IPS-18a (cell line): Measurements from ENCODE around the gene FOXD4L1.
"Not testable (repeated sequence)": the region's sequence is repeated elsewhere in the genome, so short reads cannot be mapped to it uniquely, and the experiment has no call there.

Source experiments
- H3K27ac ChIP-seq: one replicate; pipeline ENCODE4 v1.5.1; 2013; ENCODE audit warnings: low read length
- H3K27me3 ChIP-seq: one replicate; pipeline ENCODE4 v1.6.1; 2013; ENCODE audit warnings: mild to moderate bottlenecking, low read length; ENCODE audit not compliant: control insufficient read depth, insufficient read depth
- H3K36me3 ChIP-seq: one replicate; pipeline ENCODE4 v1.6.1; 2013; ENCODE audit warnings: low read depth, low read length; ENCODE audit not compliant: control insufficient read depth
- H3K4me1 ChIP-seq: one replicate; pipeline ENCODE4 v1.6.1; 2013; ENCODE audit warnings: low read depth, low read length; ENCODE audit not compliant: control insufficient read depth
- H3K4me3 ChIP-seq: one replicate; pipeline ENCODE4 v1.5.1; 2013; ENCODE audit warnings: low read length
- H3K9ac ChIP-seq: one replicate; pipeline ENCODE4 v1.6.1; 2013; ENCODE audit warnings: mild to moderate bottlenecking, low read length, moderate library complexity
- H3K9me3 ChIP-seq: one replicate; pipeline ENCODE4 v1.6.1; 2013; ENCODE audit warnings: low read depth, low read length; ENCODE audit not compliant: control insufficient read depth

Gene FOXD4L1

DNA sequence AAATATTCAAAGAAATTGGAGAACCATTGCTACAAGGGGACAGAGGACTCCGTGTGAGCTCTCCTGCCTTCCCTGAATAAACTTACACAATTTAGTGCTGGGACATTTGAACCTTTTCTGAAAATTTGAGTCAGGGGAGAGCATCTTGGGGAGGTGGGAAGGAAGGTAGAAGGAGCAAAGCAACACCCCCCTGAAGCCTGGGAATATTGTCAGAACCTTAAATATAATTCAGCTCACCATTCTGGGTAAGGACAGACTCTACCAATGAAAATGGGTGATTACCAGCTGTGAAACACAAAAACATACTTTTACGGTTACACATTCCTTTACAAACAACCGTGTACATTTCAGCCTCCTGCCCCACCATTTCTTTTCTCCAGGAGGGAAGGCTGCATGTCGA, at the start of gene FOXD4L1:
Gene FOXD4L1, plus strand, starts transcription at position 301 of the 400 bp plus-strand sequence. CDS start 592 bp downstream, outside the sequence.
- H3K4me1 ChIP-seq, H3K36me3 ChIP-seq, H3K4me3 ChIP-seq, H3K9ac ChIP-seq, H3K9me3 ChIP-seq, H3K27ac ChIP-seq: not testable (repeated sequence)
- peaks cover 65% of the 10 kb centered on the region for H3K27me3 ChIP-seq

DNA sequence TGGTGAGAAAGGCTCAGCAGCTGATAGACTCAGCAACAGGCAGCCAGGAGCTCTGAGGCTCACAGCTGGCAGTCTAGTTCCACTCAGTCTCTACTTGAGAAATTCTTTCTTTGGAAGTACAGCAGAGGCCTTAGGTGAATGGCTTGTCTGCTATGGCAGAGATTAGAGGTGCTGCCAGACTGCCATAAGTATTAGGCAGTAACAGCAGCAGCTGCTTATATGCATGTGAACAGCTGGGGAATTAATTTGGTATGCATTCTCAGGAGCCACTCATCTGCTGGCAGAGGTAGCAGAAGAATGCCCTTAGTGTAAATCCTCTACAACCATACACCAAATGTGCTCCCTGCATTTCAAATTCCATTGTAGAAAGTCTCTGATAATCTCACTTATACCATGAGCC, 32.7 kb upstream of the FOXD4L1 start:
- not testable (repeated sequence) for H3K36me3 ChIP-seq, H3K27me3 ChIP-seq, H3K27ac ChIP-seq, H3K9ac ChIP-seq, H3K9me3 ChIP-seq, H3K4me1 ChIP-seq, H3K4me3 ChIP-seq

GRCh38 chr2:113476688-113477368, 21.6 kb upstream of the FOXD4L1 start:
- not testable (repeated sequence) for H3K9me3 ChIP-seq, H3K4me1 ChIP-seq, H3K27me3 ChIP-seq, H3K27ac ChIP-seq, H3K9ac ChIP-seq, H3K36me3 ChIP-seq
- peak overlapping the region; percentile 33 for H3K4me3 ChIP-seq

DNA sequence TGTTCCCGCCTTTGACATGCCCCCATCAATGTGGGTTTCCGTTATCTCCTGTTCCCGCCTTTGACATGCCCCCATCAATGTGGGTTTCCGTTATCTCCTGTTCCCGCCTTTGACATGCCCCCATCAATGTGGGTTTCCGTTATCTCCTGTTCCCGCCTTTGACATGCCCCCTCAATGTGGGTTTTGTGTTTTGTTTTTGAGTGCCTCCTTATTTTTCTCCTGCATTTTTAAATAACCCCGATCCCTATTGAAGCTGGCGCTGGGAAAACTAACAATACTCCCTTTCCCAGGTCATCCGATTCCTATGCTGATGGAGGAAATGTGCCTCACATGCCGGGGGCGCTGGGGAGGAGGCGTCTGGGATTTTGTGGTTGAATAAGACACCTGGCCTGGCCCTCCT, 1.9 kb upstream of the FOXD4L1 start:
- H3K27me3 ChIP-seq: peaks cover 47% of the 10 kb centered on the region
- H3K4me1 ChIP-seq, H3K36me3 ChIP-seq, H3K27ac ChIP-seq, H3K9me3 ChIP-seq, H3K9ac ChIP-seq, H3K4me3 ChIP-seq: not testable (repeated sequence)

GRCh38 chr2:113499019-113499885, 787 bp downstream of the FOXD4L1 start:
- not testable (repeated sequence) for H3K4me3 ChIP-seq, H3K36me3 ChIP-seq, H3K27ac ChIP-seq, H3K9me3 ChIP-seq, H3K9ac ChIP-seq, H3K4me1 ChIP-seq
- H3K27me3 ChIP-seq: peaks cover 74% of the 10 kb centered on the region

DNA sequence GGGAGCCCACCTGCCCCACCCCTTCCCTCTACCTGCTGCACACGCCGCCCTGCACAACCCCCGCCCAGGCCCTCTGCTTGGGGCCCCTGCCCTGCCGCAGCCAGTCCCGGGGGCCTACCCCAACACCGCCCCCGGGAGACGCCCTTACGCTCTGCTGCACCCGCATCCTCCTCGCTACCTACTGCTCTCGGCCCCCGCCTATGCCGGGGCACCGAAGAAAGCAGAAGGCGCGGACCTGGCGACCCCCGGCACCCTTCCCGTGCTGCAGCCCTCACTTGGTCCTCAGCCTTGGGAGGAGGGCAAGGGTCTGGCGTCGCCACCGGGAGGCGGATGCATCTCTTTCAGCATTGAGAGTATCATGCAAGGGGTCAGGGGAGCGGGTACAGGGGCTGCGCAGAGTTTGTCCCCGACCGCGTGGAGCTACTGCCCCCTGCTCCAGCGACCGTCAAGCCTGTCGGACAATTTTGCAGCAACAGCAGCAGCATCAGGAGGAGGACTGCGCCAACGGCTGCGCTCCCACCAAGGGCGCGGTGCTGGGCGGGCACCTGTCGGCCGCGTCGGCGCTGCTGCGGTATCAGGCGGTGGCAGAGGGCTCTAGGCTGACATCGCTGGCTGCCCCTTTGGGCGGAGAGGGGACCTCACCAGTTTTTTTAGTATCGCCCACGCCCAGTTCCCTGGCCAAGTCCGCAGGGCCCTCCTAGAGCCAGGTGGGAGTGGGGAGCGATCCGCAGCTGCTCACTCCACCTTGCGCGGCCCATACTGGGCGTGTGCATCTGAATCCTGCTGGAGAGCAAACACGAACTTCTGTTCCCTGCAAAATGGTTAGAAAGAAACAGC, 1.6 kb downstream of the FOXD4L1 start:
- not testable (repeated sequence) for H3K4me3 ChIP-seq, H3K36me3 ChIP-seq, H3K27ac ChIP-seq, H3K9ac ChIP-seq, H3K9me3 ChIP-seq, H3K4me1 ChIP-seq
- peaks cover 80% of the 10 kb centered on the region for H3K27me3 ChIP-seq

GRCh38 chr2:113500723-113501038, 2.2 kb downstream of the FOXD4L1 start:
- H3K4me3 ChIP-seq, H3K27ac ChIP-seq, H3K9ac ChIP-seq, H3K36me3 ChIP-seq, H3K4me1 ChIP-seq, H3K9me3 ChIP-seq: not testable (repeated sequence)
- H3K27me3 ChIP-seq: peaks cover 86% of the 10 kb centered on the region

DNA sequence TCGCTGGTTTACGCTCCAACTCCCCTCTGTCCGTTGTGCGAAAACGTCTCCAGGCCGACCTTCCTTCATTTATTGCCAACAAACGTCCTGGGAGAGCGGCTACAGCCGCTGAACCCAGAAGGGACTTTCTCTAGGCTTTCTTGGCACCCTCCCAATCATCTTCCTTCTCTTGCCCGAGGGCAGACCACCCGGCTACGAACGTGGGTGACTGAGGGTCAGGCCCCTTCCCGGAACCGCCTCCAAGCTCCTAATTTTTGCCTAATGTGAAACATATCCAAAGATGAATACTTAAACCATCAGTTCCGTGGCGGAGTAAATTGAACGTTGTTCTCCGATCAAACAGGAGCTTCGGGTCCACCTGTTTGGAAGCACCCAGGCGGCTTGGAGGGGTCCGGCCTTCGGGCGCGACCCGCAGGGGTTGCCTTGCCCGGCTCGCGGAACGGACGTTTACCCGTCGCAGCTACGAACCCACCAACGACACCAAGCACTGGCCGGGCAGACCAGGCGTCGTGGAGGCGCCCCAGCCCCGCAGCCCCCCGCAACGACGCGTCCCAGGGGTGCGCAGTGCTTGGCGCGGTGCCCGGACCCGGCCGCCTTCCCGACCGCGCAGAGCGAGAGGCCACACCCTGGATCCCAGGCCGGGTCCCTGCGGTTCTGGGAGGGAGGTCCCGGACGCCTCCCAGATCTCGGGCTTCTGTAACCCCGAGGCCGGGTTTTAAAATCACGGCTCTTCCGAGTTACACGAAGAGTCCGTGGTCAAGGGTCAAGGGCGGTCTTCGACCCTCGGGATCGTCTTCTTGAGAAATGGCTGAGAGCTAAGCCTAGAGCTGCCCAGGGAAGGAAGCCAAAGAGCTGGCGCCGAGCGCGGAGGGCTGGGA, 4.0 kb downstream of the FOXD4L1 start:
- H3K36me3 ChIP-seq, H3K27ac ChIP-seq, H3K4me1 ChIP-seq, H3K9ac ChIP-seq, H3K9me3 ChIP-seq: not testable (repeated sequence)
- peaks cover 91% of the 10 kb centered on the region for H3K27me3 ChIP-seq
- H3K4me3 ChIP-seq: peak overlapping the region; percentile 35

DNA sequence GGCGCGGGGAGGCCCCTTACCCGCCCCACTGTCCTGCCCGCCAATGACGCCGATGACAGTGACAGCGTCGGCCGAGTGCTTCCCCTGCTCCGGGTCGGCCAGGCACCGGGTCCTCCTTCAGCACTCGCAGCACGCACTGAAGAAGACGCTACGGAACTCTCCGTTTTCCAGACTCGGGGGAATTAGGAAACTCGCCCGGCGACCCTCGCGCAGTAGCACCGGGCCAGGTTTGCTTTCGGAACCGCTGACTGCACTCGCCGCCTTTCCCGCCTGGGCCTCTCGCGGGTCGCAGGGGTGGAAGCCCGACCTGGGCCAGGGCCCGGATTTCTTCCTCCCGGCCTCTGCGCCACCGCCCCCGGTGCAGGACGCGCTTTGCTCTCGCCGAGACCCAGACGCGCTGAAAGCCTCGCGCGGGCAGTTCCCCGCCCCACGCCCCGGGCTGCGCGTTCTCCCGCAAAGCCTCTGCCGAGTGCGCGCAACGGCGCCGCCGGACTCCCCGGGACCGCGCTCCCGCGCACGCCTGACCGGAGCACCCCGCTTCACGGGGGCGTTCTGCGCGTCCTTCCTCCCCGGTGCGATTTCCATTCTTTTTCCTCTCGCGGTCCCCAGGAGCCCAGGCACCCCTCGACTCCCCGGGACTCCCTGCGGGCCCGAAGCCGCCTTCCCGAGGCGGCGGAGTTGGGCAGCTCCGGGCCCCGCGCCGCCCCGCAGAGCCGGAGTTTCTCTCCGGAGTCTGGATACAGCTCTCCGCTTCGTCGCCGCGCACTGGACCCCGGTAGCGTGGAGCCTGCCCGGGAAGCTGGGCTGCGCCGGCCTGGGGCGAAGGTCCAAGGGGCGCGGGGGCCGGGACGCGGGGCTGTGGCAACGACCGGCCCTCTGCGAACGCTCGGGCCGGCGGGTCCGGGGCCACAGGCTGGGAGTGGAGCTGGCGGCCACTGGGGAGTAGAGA, 4.9 kb downstream of the FOXD4L1 start:
- Histone ChIP-seq H3K27me3 (peaks cover 92% of the 10 kb centered on the region), H3K4me3 (peak overlapping the region; percentile 35)
- H3K9me3 ChIP-seq, H3K9ac ChIP-seq, H3K27ac ChIP-seq, H3K4me1 ChIP-seq, H3K36me3 ChIP-seq: not testable (repeated sequence)

DNA sequence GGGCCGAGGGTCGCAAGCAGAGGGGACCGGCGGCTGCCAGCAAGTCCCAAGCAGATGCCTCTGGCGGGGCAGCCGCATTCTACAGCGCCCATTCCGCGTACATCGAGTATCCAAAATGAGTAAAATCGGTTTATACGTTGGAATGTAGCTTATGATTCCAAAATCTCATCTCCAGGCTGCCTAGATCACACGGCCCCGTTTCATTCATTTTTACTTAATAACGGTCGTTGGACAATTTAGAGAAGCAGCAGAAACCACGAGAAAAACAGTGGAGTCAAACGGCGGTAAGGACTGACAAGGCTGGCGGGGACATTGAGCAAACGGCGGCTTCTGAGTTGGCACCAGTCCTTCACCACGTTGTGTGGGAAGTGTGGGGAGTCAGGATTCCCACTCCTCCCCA, 5.6 kb downstream of the FOXD4L1 start:
- not testable (repeated sequence) for H3K4me1 ChIP-seq, H3K9me3 ChIP-seq, H3K9ac ChIP-seq, H3K36me3 ChIP-seq, H3K4me3 ChIP-seq, H3K27ac ChIP-seq
- H3K27me3 ChIP-seq: peaks cover 92% of the 10 kb centered on the region
